ENCODE measurements around the gene TAF10.

TAF10 gene

DNA sequence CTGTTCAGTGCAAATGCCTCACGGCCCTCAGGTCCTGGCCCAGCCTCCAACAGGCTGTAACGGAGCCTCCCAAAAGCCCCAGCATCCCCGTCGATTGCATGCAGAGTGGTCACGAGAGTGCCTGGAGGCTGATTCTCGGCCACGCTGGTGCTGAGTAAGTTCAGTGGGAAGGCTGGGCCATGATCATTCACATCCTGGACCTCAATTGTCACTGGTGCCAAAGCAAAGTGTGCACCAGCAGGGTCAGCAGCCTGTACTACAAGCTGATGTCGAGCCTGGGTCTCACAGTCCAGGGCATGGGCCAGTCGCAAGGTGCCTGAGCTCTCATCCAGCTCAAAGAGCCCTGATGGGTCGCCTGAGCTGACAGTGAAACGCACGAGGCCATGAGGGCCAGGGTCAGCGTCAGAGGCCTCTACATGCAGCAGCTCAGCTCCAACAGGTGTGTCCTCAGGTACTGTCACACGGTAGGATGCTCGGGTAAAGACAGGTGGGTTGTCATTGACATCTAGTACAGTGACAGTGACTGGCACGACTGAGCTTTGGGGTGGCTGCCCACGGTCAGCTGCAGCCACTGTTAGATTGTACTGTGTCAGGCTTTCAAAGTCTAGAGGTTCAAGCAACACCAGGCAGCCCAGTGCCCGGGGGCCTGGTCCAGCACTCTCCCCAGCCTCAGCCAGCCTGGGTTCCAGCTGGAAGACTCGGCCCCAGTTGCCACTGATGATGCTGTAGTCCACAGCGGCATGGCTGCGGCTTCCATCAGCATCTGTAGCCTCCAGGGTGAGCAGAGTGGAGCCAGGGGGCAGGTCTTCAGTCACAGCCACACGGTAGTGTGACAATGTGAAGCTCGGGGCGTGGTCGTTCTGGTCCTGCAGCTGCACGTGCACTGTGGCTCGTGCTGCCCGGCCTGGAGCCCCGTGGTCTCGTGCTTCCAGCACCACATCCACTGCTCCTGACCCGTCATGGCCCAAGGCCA, 11.7 kb upstream of the TAF10 start:
- no peak for DNase-seq (ENCODE audit: low read depth)

DNA sequence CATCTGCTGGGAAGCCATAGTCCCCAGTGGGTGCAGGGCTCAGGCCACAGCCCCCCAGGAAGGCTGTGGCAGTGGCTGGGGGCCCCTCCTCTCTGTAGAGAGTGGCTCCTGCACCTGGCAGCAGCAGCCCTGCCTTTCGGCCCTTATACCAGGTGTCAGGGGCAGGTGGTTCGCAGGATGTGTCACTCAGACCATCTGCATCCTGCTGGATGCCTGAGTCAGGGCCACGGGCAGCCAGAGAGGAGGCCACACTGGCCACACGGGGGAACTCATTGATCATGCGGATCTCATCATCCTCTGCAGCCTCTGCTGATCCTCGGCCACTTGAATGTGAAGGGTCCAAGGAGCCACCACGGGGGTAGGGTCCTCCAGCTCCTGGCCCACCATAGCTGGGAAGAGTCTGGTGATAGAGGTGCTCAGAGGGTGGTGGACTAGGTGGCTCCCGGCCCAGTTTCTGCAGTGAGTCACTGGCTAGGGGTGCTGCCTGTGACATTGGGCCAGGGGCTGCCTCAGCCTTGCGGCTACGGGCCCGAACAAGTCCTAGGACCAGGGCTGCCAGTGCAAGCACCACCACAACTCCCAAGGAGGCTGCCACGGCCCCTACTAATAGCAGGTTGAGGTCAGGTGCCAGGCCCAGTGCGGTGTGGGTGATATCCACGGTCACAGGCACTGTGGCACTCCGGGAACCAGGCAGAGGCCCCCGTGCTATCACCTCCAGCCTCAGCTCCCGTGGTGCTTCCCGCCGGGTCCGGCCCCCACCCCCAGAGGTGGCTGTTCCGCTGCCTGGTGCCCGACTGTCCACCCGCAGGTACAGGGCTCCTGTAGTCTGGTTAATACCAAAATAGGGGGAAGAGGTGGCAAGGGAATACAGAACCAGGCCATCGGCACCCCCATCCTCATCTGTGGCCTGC, 10.5 kb upstream of the TAF10 start:
- DNase-seq (ENCODE audit: low read depth): no peak

DNA sequence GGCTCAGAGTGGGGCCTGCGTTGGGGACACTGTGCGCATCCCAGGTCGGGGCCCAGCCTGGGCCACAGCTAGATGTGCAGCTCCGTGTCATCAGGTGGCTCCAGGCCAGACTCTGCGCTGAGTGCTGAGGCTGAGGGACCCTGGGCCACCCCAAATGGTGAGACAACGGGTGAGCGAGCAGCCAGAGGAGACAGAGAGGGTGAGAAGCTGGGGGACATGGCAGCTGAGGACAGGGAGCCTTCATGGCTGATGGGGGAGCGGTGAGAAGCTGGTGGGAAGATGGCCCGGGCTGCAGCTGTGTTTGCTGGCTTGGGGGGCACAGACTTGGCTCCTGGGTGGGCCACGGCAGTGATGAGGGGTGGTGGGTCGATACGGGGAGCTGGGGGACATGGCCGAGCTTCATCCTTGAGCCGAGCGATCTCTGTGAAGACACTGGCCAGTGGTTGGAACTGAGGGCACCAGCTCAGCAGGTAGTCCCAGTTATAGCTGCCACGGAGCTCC, 9.7 kb upstream of the TAF10 start:
- DNase-seq (ENCODE audit: low read depth): no peak

DNA sequence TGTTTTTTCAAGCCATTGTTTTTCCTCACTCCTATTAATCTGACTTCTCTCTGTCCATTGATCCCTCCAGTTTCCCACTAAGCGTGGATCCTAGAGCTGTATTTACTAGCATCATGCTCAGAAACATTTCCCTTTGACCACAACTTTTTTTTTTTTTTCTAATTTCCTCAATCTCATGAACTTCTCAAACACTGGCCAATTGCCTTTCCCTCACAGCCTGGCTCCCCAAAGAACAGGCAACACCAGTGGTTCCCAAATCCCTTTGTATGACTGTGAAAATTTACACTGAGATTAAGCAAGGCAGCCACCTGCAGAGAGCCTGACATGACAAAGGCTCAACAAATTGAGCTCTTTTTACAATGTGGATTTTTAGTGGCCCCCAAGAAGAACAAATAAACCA, 8.6 kb upstream of the TAF10 start:
- DNase-seq (ENCODE audit: low read depth): no peak

DNA sequence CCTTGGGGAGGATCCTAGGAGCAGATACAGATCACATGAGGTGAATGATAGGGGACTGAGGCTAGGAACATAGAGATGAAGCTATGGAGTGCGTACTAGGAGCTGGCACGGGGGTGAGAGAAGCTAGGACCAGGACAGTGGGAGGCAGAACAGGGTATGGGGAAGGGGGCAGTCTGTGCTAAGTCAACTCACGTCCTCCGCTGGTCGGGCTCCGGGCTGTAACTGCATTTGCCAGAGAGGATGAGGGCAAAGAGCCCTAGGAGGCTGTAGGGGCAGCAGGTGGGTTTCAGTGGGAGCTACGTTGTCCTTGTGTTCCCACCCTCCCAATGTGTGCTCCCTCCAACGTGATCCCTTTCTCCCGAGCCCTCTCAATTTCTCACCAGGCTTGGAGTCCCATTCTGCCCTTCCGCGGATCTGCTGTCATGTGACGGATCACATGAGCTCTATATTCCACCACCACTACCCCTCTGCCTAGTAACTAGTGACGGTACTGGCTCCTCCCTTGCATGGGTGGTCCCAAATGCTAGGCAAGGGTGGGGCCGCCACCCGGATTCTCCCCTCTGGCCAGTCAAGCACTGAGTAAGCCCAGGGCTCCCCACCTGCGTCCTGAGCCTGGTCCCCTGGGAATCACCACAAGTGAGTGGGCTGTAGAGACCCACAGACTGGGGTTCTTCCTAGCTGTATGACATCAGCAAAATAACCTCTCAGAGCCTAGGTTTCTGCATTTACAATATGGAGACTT, 7.2 kb upstream of the TAF10 start, which contains the start of gene TPP1:
Gene TPP1 (minus strand): TSS at position 419 of the 742 bp plus-strand sequence. CDS start 22 bp downstream, at position 397.
- DNase-seq (ENCODE audit: low read depth): peak; percentile 85

DNA sequence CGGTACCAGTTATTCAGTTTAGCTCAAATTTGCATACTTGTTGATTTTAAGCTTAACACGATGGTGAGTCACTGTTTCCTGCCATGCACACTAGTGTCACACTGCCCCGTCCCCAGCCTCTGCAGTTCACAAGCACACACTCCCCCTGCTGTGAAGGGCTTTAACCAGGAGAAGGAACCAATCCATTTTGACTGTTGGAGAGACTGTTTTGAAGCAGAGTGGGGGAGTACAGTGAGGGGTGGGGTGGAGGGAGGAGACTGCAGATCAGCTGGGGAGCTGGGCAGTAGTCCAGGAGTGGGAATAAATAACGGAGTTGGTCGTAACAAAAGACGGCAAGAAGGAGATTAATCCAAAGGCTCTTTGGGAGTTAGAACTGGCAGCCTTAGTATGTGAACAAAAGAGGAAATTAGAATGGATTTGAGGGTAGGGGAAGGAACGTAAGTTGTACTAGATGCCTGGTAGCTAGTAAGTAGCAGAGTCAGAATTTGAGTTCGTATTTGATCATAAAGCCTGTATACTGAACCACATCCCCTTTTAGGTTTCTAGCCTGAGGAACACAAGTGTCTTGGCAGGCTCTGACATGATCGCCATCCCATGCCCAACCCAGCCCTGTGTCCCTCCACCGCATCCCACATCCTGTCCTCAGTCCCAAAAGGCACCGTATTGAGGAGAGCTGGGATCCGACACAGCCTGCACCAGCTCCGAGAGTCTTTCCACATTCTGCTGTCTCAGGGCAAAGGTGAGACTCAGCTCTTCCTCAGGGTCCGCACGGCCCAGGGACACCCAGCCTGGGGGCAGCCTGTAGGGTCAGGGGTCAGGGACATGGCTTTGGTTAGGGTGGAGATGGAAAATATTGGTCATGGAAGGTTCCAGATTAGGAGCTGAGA, 6.3 kb upstream of the TAF10 start:
- DNase-seq (ENCODE audit: low read depth): peak; percentile 73

DNA sequence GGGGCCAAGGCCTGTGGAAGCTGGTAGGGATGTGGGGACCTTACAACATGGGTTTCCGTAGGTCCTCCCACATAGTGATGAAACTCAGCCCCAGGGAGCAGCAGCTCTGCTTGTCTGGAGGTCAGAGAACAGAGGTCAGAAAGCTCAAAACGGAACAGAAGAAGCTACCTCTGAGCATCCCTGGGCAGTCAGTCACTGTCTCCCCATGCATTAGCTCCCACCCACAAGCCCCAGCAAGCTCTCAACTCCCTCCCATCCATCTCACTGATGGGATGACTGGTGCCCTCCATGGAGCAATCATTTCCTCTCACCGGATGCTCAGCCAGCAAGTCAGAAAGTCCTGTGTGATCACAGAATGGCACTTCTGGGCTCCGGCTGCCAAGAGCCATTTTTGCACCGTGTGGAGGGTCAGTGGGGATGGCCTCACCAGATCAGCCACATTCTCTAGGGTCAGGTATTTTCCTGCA, 5.3 kb upstream of the TAF10 start:
- DNase-seq (ENCODE audit: low read depth): no peak

DNA sequence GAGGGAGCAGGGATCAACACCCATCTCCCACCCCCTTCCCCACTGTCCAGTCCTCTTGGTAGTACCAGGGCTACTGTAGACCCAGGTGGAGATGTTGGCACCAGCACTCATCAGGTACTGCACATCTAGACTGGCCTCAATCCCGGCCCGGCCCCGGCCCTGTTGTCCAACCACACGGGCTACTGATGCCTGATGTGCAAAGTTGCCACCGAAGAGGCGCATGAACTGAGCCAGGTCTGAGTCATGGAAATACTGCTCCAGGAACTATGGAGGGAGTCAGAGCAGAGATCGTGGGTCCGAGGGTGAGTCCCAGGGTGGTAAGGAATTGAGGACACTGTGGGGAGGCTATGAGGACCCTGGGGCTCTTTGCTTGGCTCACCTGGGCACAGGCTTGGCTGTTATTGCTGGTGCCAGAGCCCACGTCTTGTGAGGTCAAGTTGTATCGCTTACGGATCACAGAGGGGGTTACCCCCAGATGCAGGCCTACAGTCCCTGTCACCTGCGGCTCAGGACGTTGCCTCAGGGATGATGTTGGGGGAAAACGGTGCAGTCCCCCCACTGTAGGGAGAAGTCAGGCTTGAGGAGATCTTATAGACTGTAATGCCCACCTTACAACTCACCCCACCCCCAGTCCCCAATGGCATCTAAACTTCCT, 4.7 kb upstream of the TAF10 start:
- no peak for DNase-seq (ENCODE audit: low read depth)

DNA sequence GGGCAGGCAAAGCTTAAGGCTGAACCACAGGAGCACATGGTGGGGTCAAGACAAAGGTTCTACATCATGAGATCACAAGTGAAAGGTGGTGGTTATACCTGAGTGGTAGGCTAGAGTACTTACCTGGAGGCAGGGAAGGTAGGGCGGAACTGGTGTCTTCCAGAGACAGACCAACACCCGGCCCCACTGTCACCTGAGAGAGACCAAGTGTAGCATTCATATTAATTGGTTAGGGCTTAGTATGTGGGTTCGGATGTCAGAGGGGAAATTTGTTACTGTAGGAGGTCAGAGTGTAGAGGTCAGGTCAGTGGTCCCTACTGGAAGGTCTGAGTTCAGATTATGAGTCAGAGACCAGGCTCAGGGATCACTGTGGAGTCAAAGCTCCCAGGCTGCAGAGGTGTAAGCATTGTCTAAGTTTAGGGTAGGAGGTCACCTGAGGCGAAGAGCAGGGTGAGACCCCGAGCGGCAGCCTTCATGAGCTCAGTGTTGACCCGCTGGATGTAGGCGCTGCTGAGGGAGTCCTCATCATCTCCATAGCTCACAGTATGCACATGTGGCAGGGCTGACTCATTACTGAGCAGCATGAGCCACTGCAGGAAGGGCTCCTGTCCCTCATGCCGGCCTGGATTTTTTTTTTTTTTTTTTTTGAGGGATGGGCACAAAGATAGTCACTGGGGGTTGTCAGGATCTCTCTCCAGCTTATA, 4.0 kb upstream of the TAF10 start:
- DNase-seq (ENCODE audit: low read depth): no peak

DNA sequence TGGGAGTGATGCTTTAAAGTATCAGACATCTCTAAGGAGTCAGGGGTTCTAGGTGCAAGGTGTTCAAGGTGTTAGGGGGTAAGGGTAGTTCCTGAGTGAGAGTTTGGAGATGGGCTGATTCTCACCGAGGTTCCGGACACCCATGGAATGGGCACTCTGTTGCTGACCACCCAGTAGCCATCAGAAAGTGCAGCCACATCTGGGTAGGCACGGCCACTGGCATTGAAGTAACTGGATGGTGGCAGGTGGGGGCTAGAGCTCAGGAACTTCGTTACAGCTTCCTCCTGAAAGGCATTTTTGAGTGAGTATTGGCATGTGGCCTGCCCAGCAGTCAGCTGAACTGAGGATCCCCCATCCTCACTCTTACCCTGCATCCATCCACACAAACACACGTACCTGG, 3.0 kb upstream of the TAF10 start:
- DNase-seq (ENCODE audit: low read depth): no peak

DNA sequence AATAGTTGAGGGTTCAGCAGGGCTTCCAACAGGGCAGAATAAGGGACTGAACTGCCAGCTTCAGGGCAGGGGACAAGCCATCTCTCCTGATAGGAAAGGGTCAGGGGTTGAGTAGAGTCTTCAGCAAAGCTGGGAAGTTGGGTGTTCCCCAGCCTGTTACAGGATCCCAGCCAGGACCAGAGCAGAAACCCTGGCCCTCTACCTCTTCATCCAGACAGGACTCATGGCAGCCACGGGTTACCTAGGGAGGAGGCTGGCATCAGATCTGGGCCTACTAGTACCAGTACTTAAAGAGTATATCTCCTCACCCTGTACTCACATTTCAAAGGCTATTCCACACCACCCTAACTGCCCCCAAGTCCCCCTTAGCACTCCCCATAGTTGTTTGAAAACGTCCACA, 2.4 kb upstream of the TAF10 start:
- DNase-seq (ENCODE audit: low read depth): no peak

DNA sequence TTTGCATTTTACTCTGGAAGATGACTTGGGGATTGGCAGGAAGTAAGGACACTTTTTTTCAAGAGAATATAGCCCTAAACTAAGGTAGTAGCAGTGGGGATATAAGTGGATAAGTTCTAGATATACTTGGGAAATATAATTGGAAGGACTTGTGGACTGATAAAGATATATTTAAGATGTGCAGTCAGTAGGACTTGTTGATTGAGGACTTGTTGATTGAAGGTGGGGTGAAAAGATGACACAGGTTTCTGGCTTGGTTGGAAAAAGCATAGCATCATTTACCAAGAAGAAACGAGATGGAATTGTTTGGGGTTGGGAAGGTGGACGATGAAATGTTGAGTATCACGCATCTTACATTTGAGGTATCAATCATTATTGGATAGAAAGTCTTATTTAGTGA, 1.5 kb upstream of the TAF10 start:
- no peak for DNase-seq (ENCODE audit: low read depth)

DNA sequence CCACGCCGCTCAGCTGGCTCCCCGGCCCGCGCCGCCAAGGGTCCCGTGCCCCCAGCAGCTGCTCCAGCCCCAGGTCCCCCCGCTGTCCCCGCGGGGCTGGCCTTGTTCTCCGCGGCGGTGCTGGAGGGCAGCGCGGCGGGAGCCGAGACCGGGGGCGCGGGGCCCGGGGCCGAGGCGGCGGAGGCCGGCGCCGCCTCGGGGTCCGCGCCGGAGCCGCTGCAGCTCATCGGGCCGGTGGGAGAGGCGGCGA, 128 bp downstream of the TAF10 start:
- DNase-seq (ENCODE audit: low read depth): no peak

DNA sequence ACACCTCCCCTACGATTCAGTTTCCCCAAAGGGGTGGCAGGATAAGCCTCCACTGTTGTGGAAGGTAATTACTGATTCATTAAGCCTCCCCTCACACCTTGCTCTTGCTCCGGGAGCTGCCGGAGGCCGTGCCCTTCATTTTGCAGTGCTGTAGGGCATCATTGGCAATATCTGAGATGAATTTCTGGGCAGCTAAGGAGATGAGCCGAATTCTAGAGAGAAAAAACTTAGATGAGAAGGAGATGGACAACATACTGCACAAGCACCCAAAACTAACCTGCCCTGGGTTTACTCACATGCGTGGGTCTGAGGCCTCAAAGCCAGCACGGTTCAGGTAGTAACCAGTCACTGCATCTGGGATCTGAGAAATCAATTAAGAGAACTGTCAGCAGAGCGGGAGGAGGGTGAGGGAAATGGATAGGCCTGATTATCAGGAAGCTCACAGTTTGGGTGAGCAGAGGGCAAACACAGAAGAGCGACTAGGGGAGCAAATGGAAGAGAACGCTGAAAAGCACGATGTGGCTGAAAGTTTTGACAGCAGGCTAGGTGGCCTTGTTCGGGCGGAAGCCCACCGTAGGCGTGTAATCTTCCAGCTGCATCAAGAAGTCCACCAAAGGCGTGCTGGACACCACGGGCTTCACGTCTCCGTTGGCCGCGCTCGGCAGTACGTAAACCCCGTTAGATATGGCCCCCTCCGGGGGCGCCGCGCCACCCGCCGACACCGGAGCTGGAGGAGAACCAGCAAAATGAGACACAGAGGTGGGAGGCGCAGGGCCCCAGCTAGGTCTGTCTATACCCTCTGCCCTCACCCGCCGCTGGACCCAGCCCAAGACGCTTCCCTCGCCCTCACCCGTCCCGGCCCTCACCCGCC, 689 bp downstream of the TAF10 start:
- no peak for DNase-seq (ENCODE audit: low read depth)

DNA sequence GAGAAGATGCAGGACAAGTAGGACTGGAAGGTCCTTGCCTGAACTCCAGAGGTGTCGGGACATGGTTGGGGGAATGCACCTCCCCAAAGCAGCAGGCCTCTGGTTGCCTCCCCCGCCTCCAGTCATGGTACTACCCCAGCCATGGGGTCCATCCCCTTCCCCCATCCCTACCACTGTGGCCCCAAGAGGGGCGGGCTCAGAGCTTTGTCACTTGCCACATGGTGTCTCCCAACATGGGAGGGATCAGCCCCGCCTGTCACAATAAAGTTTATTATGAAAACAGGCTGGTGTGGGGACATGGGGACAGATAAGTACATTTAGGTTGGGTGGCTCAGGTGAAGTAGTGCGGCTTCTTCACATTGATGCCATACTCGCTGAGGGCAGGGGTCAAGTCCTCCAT, 1.4 kb downstream of the TAF10 start:
- DNase-seq (ENCODE audit: low read depth): no peak

DNA sequence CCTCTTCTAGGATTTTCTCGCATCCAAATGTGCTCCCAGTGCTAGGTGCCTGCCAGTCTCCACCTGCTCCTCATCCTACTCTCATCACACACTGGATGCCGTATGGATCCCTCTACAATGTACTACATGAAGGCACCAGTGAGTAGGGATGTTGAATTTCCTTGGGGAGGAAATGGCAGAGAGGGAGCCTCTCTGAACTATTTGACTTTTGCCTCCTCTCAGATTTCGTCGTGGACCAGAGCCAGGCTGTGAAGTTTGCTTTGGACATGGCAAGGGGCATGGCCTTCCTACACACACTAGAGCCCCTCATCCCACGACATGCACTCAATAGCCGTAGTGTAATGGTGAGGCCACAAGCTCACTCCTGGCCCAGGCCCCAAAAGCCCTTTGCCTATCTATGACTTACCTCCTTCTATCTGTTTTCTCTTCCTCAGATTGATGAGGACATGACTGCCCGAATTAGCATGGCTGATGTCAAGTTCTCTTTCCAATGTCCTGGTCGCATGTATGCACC, 2.5 kb downstream of the TAF10 start:
- no peak for DNase-seq (ENCODE audit: low read depth)

DNA sequence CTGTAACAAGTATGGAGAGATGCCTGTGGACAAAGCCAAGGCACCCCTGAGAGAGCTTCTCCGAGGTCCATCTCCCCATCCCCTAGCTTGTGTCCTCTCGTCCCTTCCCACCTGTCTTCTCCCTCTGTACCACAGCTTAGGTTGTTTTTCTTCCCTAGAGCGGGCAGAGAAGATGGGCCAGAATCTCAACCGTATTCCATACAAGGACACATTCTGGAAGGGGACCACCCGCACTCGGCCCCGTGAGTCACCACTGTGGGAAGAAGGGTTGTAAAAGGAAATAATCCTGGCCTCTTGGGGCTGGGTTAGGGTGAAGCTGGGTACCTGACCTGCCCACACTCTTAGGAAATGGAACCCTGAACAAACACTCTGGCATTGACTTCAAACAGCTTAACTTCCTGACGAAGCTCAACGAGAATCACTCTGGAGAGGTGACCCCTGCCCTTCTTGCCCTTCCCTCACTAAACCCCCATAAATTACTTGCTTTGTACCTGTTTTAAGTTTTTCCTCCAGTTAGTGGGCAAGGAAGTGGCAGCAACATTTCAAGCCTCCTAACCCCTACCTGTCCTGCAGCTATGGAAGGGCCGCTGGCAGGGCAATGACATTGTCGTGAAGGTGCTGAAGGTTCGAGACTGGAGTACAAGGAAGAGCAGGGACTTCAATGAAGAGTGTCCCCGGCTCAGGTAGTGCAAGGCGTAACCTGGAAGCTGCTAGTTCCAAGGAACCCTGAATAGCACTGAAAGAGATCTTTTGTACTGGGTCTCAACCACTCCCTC, 3.1 kb downstream of the TAF10 start:
- DNase-seq (ENCODE audit: low read depth): no peak

DNA sequence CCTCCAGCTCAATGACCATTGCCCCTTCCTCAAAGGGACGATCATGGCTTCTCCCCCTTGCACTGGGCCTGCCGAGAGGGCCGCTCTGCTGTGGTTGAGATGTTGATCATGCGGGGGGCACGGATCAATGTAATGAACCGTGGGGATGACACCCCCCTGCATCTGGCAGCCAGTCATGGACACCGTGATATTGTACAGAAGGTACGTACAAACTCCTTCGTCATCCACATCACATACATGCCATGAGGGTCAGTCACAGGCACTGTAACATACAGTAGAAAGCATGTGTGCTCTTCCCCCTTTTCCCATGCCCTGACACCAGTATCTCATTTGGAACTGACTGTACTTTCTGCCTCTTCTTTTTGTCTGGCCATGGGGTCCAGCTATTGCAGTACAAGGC, 4.0 kb downstream of the TAF10 start:
- DNase-seq (ENCODE audit: low read depth): no peak
